ENCODE measurements around the gene PRSS16.

PRSS16 gene

GRCh38 chr6:27273783-27274182 is 26.3 kb downstream of the PRSS16 start:
- Histone ChIP-seq H3K27me3 (replicated peaks; ENCODE audit: control insufficient read depth, insufficient read depth, low read length) (peaks cover 16% of the 10 kb centered on the region), H3K4me3 (ENCODE audit: low read length) (no peak overlapping the region), H3K9me3 (ENCODE audit: control insufficient read depth, low read length) (no peaks in the 10 kb centered on the region), H3K36me3 (ENCODE audit: control insufficient read depth, insufficient read depth, low read length, severe bottlenecking) (no peaks in the 10 kb centered on the region), H3K9ac (ENCODE audit: low read length) (no peak overlapping the region), H3K4me1 (ENCODE audit: control insufficient read depth, insufficient read depth, low read length) (no peaks in the 10 kb centered on the region)
- DNase-seq (ENCODE audit: low read depth): no peak

GRCh38 chr6:27275025-27275956 is 27.8 kb downstream of the PRSS16 start:
- DNase-seq (ENCODE audit: low read depth): peak; percentile 16
- Histone ChIP-seq H3K4me3 (ENCODE audit: low read length) (no peak overlapping the region), H3K27me3 (replicated peaks; ENCODE audit: control insufficient read depth, insufficient read depth, low read length) (peaks cover 7% of the 10 kb centered on the region), H3K36me3 (ENCODE audit: control insufficient read depth, insufficient read depth, low read length, severe bottlenecking) (no peaks in the 10 kb centered on the region), H3K9ac (ENCODE audit: low read length) (no peak overlapping the region), H3K4me1 (ENCODE audit: control insufficient read depth, insufficient read depth, low read length) (peaks cover under 1% of the 10 kb centered on the region), H3K9me3 (ENCODE audit: control insufficient read depth, low read length) (no peaks in the 10 kb centered on the region)

GRCh38 chr6:27279513-27280063 is 32.1 kb downstream of the PRSS16 start:
- Histone ChIP-seq H3K36me3 (ENCODE audit: control insufficient read depth, insufficient read depth, low read length, severe bottlenecking) (no peaks in the 10 kb centered on the region), H3K4me3 (ENCODE audit: low read length) (peak overlapping the region; percentile 80), H3K9ac (ENCODE audit: low read length) (no peak overlapping the region), H3K27me3 (replicated peaks; ENCODE audit: control insufficient read depth, insufficient read depth, low read length) (peaks cover 29% of the 10 kb centered on the region), H3K4me1 (ENCODE audit: control insufficient read depth, insufficient read depth, low read length) (peaks cover 9% of the 10 kb centered on the region), H3K9me3 (ENCODE audit: control insufficient read depth, low read length) (peaks cover 7% of the 10 kb centered on the region)
- peak; percentile 7 for DNase-seq (ENCODE audit: low read depth)

GRCh38 chr6:27280064-27280539 is 32.6 kb downstream of the PRSS16 start:
- DNase-seq (ENCODE audit: low read depth): peak; percentile 73
- Histone ChIP-seq H3K27me3 (replicated peaks; ENCODE audit: control insufficient read depth, insufficient read depth, low read length) (peaks cover 31% of the 10 kb centered on the region), H3K4me3 (ENCODE audit: low read length) (peak overlapping the region; percentile 80), H3K4me1 (ENCODE audit: control insufficient read depth, insufficient read depth, low read length) (peaks cover 9% of the 10 kb centered on the region), H3K9me3 (ENCODE audit: control insufficient read depth, low read length) (peaks cover 7% of the 10 kb centered on the region), H3K9ac (ENCODE audit: low read length) (peak overlapping the region; percentile 39), H3K36me3 (ENCODE audit: control insufficient read depth, insufficient read depth, low read length, severe bottlenecking) (no peaks in the 10 kb centered on the region)

- DNase-seq (ENCODE audit: low read depth): peak; percentile 46
- peaks cover 9% of the 10 kb centered on the region for H3K4me1 ChIP-seq (ENCODE audit: control insufficient read depth, insufficient read depth, low read length)
- H3K36me3 ChIP-seq (ENCODE audit: control insufficient read depth, insufficient read depth, low read length, severe bottlenecking): no peaks in the 10 kb centered on the region
- H3K9ac ChIP-seq (ENCODE audit: low read length): peak overlapping the region; percentile 39
- H3K9me3 ChIP-seq (ENCODE audit: control insufficient read depth, low read length): peaks cover 7% of the 10 kb centered on the region
- peaks cover 36% of the 10 kb centered on the region for H3K27me3 ChIP-seq (replicated peaks; ENCODE audit: control insufficient read depth, insufficient read depth, low read length)
- H3K4me3 ChIP-seq (ENCODE audit: low read length): peak overlapping the region; percentile 80
Measured at GRCh38 chr6:27280540-27281000, 33.1 kb downstream of the PRSS16 start.

- Histone ChIP-seq H3K36me3 (ENCODE audit: control insufficient read depth, insufficient read depth, low read length, severe bottlenecking) (no peaks in the 10 kb centered on the region), H3K9me3 (ENCODE audit: control insufficient read depth, low read length) (peaks cover 8% of the 10 kb centered on the region), H3K27me3 (replicated peaks; ENCODE audit: control insufficient read depth, insufficient read depth, low read length) (peaks cover 38% of the 10 kb centered on the region), H3K4me3 (ENCODE audit: low read length) (peak overlapping the region; percentile 80), H3K9ac (ENCODE audit: low read length) (no peak overlapping the region), H3K4me1 (ENCODE audit: control insufficient read depth, insufficient read depth, low read length) (peaks cover 9% of the 10 kb centered on the region)
- DNase-seq (ENCODE audit: low read depth): no peak
Measured at GRCh38 chr6:27281105-27281539, 33.6 kb downstream of the PRSS16 start.

GRCh38 chr6:27281569-27281968 is 34.1 kb downstream of the PRSS16 start:
- Histone ChIP-seq H3K9ac (ENCODE audit: low read length) (no peak overlapping the region), H3K36me3 (ENCODE audit: control insufficient read depth, insufficient read depth, low read length, severe bottlenecking) (no peaks in the 10 kb centered on the region), H3K27me3 (replicated peaks; ENCODE audit: control insufficient read depth, insufficient read depth, low read length) (peaks cover 42% of the 10 kb centered on the region), H3K4me1 (ENCODE audit: control insufficient read depth, insufficient read depth, low read length) (peaks cover 9% of the 10 kb centered on the region), H3K9me3 (ENCODE audit: control insufficient read depth, low read length) (peaks cover 10% of the 10 kb centered on the region), H3K4me3 (ENCODE audit: low read length) (no peak overlapping the region)
- no peak for DNase-seq (ENCODE audit: low read depth)

- no peak overlapping the region for H3K9ac ChIP-seq (ENCODE audit: low read length)
- H3K27me3 ChIP-seq (replicated peaks; ENCODE audit: control insufficient read depth, insufficient read depth, low read length): peaks cover 53% of the 10 kb centered on the region
- no peaks in the 10 kb centered on the region for H3K36me3 ChIP-seq (ENCODE audit: control insufficient read depth, insufficient read depth, low read length, severe bottlenecking)
- no peak overlapping the region for H3K4me3 ChIP-seq (ENCODE audit: low read length)
- peaks cover 10% of the 10 kb centered on the region for H3K9me3 ChIP-seq (ENCODE audit: control insufficient read depth, low read length)
- no peak for DNase-seq (ENCODE audit: low read depth)
- H3K4me1 ChIP-seq (ENCODE audit: control insufficient read depth, insufficient read depth, low read length): peaks cover 9% of the 10 kb centered on the region
Measured at GRCh38 chr6:27283279-27283678, 35.8 kb downstream of the PRSS16 start.

GRCh38 chr6:27286141-27286540 is 38.6 kb downstream of the PRSS16 start:
- Histone ChIP-seq H3K4me1 (ENCODE audit: control insufficient read depth, insufficient read depth, low read length) (peaks cover 3% of the 10 kb centered on the region), H3K36me3 (ENCODE audit: control insufficient read depth, insufficient read depth, low read length, severe bottlenecking) (no peaks in the 10 kb centered on the region), H3K9me3 (ENCODE audit: control insufficient read depth, low read length) (peaks cover 15% of the 10 kb centered on the region), H3K27me3 (replicated peaks; ENCODE audit: control insufficient read depth, insufficient read depth, low read length) (peaks cover 79% of the 10 kb centered on the region), H3K9ac (ENCODE audit: low read length) (no peak overlapping the region), H3K4me3 (ENCODE audit: low read length) (no peak overlapping the region)
- no peak for DNase-seq (ENCODE audit: low read depth)

GRCh38 chr6:27287751-27288135 is 40.2 kb downstream of the PRSS16 start:
- peaks cover 3% of the 10 kb centered on the region for H3K4me1 ChIP-seq (ENCODE audit: control insufficient read depth, insufficient read depth, low read length)
- no peak overlapping the region for H3K9ac ChIP-seq (ENCODE audit: low read length)
- H3K9me3 ChIP-seq (ENCODE audit: control insufficient read depth, low read length): peaks cover 22% of the 10 kb centered on the region
- DNase-seq (ENCODE audit: low read depth): no peak
- peaks cover 81% of the 10 kb centered on the region for H3K27me3 ChIP-seq (replicated peaks; ENCODE audit: control insufficient read depth, insufficient read depth, low read length)
- no peak overlapping the region for H3K4me3 ChIP-seq (ENCODE audit: low read length)
- no peaks in the 10 kb centered on the region for H3K36me3 ChIP-seq (ENCODE audit: control insufficient read depth, insufficient read depth, low read length, severe bottlenecking)

Measured in adipocyte (in vitro differentiated cells).